Measurements from ENCODE around the gene CDC73.

The CDC73 gene

DNA sequence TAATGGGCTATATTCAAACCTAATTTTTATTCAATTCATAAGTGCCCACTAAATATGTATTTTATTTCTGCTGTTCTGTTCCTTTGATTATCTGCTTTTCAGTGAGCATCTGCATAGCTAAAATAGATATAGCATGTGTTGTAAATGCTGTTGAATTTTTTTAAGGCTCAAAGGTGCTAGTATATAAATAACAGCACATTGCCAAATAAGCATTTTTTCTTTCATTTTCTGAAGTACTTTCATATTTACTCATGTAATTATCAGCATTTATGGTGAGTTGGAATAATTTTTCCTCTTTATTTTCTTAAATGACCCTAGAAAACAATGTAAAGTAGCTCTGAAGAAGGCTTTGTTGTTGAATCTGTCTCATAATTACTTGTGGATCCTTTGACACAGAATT, 134.2 kb downstream of the CDC73 start:
- TF ChIP-seq, protein P1, sequence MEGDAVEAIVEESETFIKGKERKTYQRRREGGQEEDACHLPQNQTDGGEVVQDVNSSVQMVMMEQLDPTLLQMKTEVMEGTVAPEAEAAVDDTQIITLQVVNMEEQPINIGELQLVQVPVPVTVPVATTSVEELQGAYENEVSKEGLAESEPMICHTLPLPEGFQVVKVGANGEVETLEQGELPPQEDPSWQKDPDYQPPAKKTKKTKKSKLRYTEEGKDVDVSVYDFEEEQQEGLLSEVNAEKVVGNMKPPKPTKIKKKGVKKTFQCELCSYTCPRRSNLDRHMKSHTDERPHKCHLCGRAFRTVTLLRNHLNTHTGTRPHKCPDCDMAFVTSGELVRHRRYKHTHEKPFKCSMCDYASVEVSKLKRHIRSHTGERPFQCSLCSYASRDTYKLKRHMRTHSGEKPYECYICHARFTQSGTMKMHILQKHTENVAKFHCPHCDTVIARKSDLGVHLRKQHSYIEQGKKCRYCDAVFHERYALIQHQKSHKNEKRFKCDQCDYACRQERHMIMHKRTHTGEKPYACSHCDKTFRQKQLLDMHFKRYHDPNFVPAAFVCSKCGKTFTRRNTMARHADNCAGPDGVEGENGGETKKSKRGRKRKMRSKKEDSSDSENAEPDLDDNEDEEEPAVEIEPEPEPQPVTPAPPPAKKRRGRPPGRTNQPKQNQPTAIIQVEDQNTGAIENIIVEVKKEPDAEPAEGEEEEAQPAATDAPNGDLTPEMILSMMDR (IDR thresholded peaks at IDR 0.05; ENCODE audit: insufficient read depth, low read depth, low read length, missing control alignments): no peak
- no peak for DNase-seq (ENCODE audit: low read depth)
- H3K4me3 ChIP-seq (ENCODE audit: low read depth, low read length): no peak overlapping the region

DNA sequence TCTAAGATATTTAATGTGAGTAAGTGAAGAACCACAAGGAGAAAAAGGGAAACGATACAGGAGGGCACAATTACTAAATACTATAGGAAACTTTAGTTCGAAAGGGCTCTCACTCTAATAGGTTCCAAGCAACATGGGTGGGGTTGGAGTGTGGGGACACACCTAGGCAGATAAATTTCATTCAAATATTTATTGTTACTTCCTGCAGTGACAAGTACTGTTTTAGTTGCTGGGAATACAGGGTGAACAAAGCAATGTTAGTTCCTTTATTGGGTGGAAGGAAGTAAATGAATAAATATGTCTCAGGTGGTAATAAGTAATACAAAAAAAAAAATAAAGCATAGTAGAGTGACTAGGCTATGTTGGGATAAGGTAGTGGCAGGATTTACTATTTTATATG, 137.8 kb downstream of the CDC73 start:
- H3K4me3 ChIP-seq (ENCODE audit: low read depth, low read length): no peak overlapping the region
- TF ChIP-seq, protein P1 (IDR thresholded peaks at IDR 0.05; ENCODE audit: insufficient read depth, low read depth, low read length, missing control alignments): no peak
- no peak for DNase-seq (ENCODE audit: low read depth)

DNA sequence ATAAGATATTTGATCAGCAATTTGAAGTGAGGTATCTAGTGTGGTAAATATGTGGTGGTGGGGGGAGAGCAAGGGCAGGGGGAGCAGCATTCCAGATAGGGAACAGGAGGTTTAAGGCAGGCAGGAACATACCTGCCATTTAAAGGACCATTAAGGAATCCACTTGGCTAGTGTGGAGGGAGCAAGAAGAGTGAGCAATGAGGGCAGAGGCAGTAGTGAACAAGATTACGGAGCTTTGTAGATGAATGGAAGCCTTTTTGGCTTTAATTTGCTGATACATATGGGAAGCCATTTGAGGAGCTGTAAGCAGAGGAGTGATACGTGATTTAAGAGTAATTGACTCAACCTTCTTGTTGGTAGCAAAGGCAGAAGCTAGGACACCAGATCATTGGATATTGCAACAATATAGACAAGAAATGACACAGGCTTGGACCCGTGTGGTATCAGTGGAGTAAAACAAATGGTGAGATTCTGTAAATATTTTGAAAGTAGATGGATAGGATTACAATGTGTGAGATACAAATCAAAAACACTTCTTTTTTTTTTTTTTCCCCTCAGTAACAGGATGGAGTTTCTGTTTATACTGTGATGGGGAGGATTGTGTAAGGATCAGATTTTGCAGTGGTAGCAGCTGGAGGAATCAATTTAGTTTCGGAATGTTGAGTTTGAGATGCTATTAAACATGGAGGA, 138.4 kb downstream of the CDC73 start:
- TF ChIP-seq, protein P1 (IDR thresholded peaks at IDR 0.05; ENCODE audit: insufficient read depth, low read depth, low read length, missing control alignments): no peak
- H3K4me3 ChIP-seq (ENCODE audit: low read depth, low read length): no peak overlapping the region
- no peak for DNase-seq (ENCODE audit: low read depth)

DNA sequence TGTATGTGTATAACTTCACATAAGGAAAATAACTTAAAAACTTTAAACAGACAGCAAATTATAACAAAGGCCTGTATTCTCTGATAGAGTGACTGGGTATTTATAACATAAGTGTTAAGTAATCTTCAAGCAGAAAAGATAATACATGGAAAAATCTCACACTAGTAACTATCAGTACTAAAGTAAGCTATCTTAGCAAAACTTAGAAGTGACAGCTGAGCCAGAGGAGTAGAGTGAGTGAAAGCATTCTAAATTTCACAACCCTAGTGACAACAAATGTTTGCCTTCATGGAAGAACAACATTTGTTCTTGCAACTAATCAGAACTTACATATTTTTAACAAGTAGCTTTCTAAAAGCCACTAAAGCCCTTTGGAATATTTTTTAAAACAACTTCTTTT, 139.1 kb downstream of the CDC73 start:
- H3K4me3 ChIP-seq (ENCODE audit: low read depth, low read length): no peak overlapping the region
- no peak for DNase-seq (ENCODE audit: low read depth)
- TF ChIP-seq, protein P1 (IDR thresholded peaks at IDR 0.05; ENCODE audit: insufficient read depth, low read depth, low read length, missing control alignments): no peak

DNA sequence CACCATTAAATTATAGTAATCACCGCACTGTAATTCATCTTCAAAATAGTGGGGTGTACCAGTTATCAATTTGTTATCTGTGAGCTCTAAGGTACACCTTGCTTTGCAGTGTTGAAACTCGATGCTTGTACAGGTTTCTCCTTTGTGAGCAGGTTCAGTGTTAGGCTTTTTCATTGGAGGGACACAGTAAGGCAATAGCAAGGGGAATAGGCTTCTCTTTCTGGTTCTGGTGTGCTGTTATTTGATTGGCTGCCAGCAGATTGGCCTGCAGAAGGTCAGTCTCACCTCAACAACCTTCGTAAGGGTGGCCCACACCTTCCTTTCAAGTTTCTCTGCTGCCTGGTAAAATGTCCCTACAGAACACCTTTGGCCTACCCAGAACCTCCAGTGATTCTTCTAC, 140.8 kb downstream of the CDC73 start:
- TF ChIP-seq, protein P1 (IDR thresholded peaks at IDR 0.05; ENCODE audit: insufficient read depth, low read depth, low read length, missing control alignments): no peak
- H3K4me3 ChIP-seq (ENCODE audit: low read depth, low read length): no peak overlapping the region
- DNase-seq (ENCODE audit: low read depth): no peak

DNA sequence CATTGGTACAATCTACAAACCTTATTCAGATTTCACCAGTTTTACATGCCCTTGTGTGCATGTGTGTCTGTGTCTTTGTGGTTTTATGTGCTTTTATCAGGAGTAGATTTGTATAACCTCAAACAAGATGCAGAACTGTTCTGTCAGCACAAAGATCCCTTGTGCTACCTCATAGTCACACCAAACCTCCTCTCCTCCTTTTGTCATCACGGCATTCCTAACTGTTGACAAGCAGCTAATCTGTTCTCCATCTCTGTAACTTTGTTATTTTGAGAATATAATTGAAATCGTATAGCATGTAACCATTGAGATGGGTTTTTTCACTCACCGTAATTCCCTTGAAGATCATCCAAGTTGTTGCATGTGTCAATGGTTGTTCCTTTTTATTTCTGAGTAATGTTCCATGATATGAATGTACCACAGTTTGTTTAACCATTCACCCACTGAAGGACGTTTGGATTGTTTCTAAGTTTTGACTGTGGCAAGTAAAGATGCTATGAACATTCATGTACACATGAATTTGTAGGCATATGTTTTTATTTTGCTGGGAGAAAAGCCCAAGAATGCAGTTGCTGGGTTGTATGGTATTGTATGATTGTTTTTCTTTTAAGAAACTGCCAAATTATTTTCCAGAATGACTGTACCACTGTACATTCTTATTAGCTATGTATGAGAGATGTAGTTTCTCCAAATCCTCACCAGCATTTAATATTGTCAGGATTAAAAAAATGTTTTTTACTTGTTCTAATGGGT, 142.7 kb downstream of the CDC73 start:
- DNase-seq (ENCODE audit: low read depth): no peak
- H3K4me3 ChIP-seq (ENCODE audit: low read depth, low read length): no peak overlapping the region
- TF ChIP-seq, protein P1 (IDR thresholded peaks at IDR 0.05; ENCODE audit: insufficient read depth, low read depth, low read length, missing control alignments): no peak
